Measurements from ENCODE around the gene EXOSC2.

DNA sequence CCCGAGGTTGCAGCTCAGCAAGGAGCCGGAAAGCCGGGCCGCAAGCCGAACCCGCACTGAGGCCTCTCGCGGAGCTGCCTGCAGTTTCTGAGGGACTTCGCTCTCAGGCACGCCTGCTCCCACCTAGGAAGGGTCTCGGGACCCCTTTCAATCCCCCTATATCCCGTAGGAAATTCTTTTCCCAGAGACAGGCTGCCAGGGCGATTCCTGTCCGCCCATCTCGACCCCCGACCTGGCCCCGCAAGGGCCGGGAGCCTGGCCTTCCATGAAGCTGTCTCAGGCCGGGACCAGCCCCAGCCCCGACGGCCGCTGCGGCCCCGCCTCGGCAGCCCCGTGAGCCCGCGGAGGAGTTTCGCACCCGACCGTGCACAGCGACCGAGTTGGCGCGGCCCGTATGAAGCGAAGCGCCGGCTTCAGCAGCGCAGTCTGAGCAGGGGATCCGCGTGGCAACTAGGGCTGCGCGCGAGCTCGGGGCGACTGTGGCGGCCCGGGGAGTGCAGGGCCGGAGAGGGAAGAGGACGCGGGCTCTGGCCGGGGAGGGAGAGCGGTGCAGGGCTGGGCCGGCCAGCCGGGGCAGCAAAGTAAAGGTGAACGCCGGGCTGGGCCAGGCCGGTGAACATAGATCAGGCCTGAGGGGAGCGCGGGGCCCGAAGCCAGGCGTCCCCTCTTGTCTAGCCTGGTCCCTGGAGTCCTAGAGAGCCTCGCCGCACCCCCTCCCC lies 30.2 kb upstream of the EXOSC2 start:
- no peak for TF ChIP-seq YY1 (IDR thresholded peaks at IDR 0.05; ENCODE audit: insufficient read depth, insufficient read length)
- TF ChIP-seq ZNF274 (IDR thresholded peaks at IDR 0.05; ENCODE audit: low read depth, low read length), result no peak

Measured in NT2/D1 (cell line).